Skeletal muscle satellite cell (primary cell): ENCODE measurements around the gene TIMP4.

ENCODE experiments used
- H3K27me3 ChIP-seq: 2 replicates; pipeline ENCODE4 v1.7.0; 2013; ENCODE audit warnings: low read length; ENCODE audit not compliant: control insufficient read depth, insufficient read depth
- H3K36me3 ChIP-seq: 2 replicates; pipeline ENCODE4 v1.7.0; 2013; ENCODE audit warnings: mild to moderate bottlenecking, control low read depth, low read length; ENCODE audit not compliant: insufficient read depth
- H3K4me1 ChIP-seq: 2 replicates; pipeline ENCODE4 v1.7.0; 2013; ENCODE audit warnings: low read length; ENCODE audit not compliant: control insufficient read depth, insufficient read depth
- H3K4me2 ChIP-seq: 2 replicates; pipeline ENCODE4 v1.7.0; 2013; ENCODE audit warnings: mild to moderate bottlenecking, low read length
- H3K4me3 ChIP-seq: 2 replicates; pipeline ENCODE4 v1.7.0; 2013; ENCODE audit warnings: low read length
- H3K9ac ChIP-seq: 2 replicates; pipeline ENCODE4 v1.7.0; 2013; ENCODE audit warnings: mild to moderate bottlenecking, low read depth, low read length, moderate library complexity
- H3K9me3 ChIP-seq: replicated peaks from 2 replicates; pipeline ENCODE4 v1.7.0; 2013; ENCODE audit warnings: mild to moderate bottlenecking, control low read depth, low read length

Gene TIMP4

DNA sequence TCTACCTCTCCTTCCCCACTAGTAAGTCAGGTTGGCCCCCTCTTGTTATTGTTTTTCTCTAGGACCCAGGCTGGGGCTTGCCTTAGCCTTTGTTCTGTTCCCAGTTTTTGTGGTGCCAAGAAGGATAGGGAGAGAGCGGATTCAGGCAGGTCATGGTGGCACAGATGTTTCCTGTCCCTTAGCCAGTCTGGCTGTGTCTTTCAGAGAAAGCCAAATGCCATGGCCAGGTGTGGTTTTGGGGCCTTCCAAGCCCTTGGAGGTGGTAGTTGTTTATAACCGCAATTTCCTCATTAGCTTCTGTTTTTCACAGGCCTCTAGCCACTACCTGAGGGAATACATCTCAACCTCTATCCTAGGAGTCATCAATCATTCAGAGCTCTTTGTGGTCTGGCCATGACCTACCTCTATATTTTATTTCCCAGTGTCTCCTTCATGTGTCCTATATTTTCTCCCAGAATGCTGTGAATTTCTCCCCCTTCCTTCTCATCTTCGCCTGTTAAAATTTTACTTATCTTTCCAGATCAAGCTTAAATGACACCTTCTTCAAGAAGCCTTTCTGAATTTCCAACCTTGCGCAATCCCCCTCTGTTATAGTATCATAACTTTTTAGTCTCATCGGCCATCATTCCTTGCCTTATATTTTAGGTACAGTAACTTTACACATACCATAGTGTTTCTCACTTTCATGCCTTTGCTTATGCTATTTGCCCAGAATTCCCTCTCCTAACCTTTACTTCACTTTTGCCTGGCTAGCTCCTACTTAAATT, 38.2 kb downstream of the TIMP4 start:
- Histone ChIP-seq H3K27me3 (peaks cover 35% of the 10 kb centered on the region), H3K4me1 (no peaks in the 10 kb centered on the region)

DNA sequence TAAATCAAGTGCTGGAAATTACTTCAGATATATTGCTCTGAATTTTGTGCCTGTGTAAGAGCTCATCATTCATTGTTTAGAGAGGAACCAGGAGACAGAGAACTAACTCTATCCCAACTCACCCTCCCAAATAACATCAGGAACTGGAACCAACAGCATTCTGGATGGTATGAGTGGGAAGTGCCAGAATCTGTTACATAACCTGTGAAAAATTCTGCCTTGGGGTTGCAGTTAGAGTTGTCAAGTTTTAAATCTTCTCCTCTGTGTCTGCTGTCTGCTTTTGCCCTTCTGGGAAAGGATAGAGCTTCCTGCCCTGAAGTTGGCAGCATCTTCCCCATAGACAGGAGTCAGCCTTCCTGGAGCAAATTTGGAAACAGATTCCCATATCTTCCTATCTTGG, 41.2 kb downstream of the TIMP4 start:
- Histone ChIP-seq H3K9ac (no peak overlapping the region), H3K27me3 (peaks cover 50% of the 10 kb centered on the region), H3K9me3 (no peaks in the 10 kb centered on the region), H3K36me3 (no peaks in the 10 kb centered on the region), H3K4me1 (no peaks in the 10 kb centered on the region), H3K4me2 (no peak overlapping the region), H3K4me3 (no peak overlapping the region)

More for the DNA sequence above, 38.2 kb downstream of the TIMP4 start:
- Histone ChIP-seq H3K4me2 (no peak overlapping the region), H3K9me3 (no peaks in the 10 kb centered on the region), H3K4me3 (no peak overlapping the region), H3K9ac (no peak overlapping the region), H3K36me3 (no peaks in the 10 kb centered on the region)

DNA sequence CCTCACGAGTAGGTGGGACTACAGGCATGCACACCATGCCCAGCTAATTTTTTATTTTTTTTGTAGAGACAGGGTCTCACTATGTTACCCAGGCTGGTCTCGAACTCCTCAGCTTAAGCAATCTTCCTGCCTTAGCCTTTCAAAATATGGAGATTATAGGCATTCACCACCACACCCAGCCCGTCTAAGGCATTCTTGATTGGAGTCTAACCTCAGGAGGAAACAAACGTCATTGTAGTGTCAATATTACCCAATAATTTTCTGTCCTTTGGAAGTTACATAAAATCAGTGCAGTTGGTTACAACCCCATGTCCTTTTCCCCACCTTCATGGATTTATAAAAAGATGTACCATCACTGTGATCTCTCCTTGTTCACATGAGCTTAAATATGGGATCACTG, 41.8 kb downstream of the TIMP4 start:
- no peaks in the 10 kb centered on the region for H3K36me3 ChIP-seq
- no peaks in the 10 kb centered on the region for H3K4me1 ChIP-seq
- H3K4me3 ChIP-seq, result no peak overlapping the region
- no peak overlapping the region for H3K9ac ChIP-seq
- no peaks in the 10 kb centered on the region for H3K9me3 ChIP-seq
- H3K4me2 ChIP-seq, result no peak overlapping the region
- H3K27me3 ChIP-seq, result peaks cover 50% of the 10 kb centered on the region

DNA sequence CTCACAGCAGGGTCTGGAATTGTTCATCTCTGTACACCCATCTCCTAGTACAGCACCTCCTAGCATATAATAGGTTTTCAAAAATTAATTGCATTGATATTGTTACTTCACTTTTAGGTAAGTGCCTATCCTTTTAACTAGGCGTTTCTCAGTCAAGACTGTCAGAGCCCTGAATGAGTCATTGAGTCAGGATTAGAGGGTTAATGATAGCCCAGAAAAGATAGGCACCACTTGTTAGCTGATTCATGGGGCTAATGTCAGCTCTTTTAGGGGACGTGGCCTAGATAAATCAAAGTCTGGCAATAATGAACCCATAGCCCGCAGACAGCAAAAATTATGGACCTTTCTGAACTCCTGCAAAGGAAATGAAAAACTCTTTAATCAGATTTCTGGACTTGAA, 42.9 kb downstream of the TIMP4 start:
- Histone ChIP-seq H3K4me1 (no peaks in the 10 kb centered on the region), H3K36me3 (no peaks in the 10 kb centered on the region), H3K27me3 (peaks cover 44% of the 10 kb centered on the region), H3K9ac (no peak overlapping the region), H3K4me3 (no peak overlapping the region), H3K9me3 (no peaks in the 10 kb centered on the region), H3K4me2 (no peak overlapping the region)

DNA sequence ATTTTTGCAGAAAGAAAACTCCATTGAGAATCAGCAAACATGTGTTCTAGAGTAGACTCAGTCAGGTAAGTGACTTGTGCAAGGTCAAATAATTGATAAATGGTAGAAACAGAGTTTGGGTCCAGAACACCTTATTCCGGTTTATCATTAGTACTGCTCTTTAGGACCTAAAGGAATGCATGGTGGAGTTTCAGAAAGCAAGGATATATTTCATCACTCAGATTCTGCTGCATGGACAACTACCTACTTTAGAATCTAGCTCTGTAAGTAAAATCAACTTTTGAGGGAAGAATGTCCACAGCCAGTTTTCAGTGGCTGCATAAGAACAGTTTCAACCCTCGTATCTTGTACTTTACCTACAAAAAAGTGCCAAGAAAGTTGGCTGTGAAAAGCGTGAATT, 43.6 kb downstream of the TIMP4 start:
- no peak overlapping the region for H3K4me2 ChIP-seq
- H3K36me3 ChIP-seq, result no peaks in the 10 kb centered on the region
- no peak overlapping the region for H3K4me3 ChIP-seq
- no peaks in the 10 kb centered on the region for H3K4me1 ChIP-seq
- no peak overlapping the region for H3K9ac ChIP-seq
- H3K9me3 ChIP-seq, result no peaks in the 10 kb centered on the region
- H3K27me3 ChIP-seq, result peaks cover 38% of the 10 kb centered on the region

DNA sequence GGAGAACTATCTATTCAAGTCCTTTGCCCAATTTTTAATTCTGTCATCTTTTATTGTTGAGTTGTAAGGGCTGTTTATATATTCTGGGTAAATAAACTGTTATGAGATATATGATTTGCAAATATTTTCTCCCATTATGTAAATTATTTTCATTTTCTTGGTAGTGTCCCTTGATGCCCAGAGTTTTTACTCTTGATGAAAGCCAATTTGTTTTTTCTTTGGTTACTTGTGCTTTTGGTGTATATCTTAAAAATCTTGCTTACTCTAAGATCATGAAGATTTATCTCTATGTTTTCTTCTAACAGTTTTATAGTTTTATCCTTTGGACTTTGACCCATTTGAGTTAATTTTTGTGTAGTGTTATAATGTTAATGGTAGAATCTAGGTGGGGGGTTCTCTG, 44.5 kb downstream of the TIMP4 start:
- Histone ChIP-seq H3K27me3 (peaks cover 38% of the 10 kb centered on the region), H3K4me3 (no peak overlapping the region), H3K4me1 (no peaks in the 10 kb centered on the region), H3K36me3 (no peaks in the 10 kb centered on the region), H3K9me3 (no peaks in the 10 kb centered on the region), H3K4me2 (no peak overlapping the region), H3K9ac (no peak overlapping the region)

DNA sequence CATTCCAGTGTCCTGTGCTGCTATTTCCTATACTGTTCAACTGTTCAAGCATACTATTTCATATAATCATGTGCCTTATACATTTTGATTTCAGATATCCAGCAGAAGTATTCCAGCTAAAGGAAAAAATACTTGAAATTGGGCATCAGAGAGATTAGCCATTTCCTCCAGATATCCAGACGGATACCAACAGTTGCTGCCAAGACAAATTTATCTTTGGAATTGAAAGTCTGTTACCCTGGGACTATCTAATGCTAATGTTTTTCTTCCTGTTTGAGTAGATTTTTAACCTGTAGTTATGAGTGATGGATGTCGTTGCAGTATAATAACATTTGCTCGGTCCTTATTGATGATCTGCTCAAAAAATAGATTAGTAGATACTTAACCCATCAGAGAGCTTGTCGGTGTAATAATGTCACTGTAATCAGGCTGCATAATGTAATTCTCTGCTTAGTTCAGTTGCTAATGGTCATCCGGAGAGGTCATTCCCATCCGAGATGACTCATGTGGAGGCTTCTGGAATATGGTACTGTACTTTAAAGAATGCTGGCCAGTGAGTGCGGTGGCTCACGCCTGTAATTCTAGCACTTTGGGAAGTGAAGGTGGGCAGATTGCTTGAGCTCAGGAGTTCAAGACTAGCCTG, 51.5 kb downstream of the TIMP4 start:
- H3K9me3 ChIP-seq, result no peaks in the 10 kb centered on the region
- H3K4me3 ChIP-seq, result no peak overlapping the region
- no peak overlapping the region for H3K9ac ChIP-seq
- no peaks in the 10 kb centered on the region for H3K36me3 ChIP-seq
- H3K27me3 ChIP-seq, result peaks cover 16% of the 10 kb centered on the region
- H3K4me2 ChIP-seq, result no peak overlapping the region
- no peaks in the 10 kb centered on the region for H3K4me1 ChIP-seq
